H9 (cell line): ENCODE measurements around the gene RERE. TPM values are rescaled to one million over a fixed set of nuclear protein-coding genes. Genes with fewer than 3 reads are reported as not detected.

Experiments used
- DNase-seq: peaks from one replicate; pipeline ENCODE4 v3.0.0-alpha.2; 2017
- H2AFZ ChIP-seq: one replicate; pipeline ENCODE4 v1.6.1; 2013; ENCODE audit warnings: mild to moderate bottlenecking, low read length, control low read depth, moderate library complexity
- H2AK5ac ChIP-seq: 2 replicates; pipeline ENCODE4 v1.6.1; 2013; ENCODE audit warnings: low read length, control low read depth, mixed read lengths; ENCODE audit not compliant: insufficient read length
- H2BK120ac ChIP-seq: one replicate; pipeline ENCODE4 v1.6.1; 2013; ENCODE audit warnings: low read depth, mild to moderate bottlenecking, low read length, control low read depth, inconsistent platforms; ENCODE audit not compliant: poor library complexity, severe bottlenecking
- H2BK12ac ChIP-seq: 2 replicates; pipeline ENCODE4 v1.6.1; 2013; ENCODE audit warnings: low read length, control low read depth, mixed read lengths, low read depth; ENCODE audit not compliant: insufficient read length
- H2BK15ac ChIP-seq: 2 replicates; pipeline ENCODE4 v1.6.1; 2013; ENCODE audit warnings: low read depth, low read length, control low read depth
- H2BK20ac ChIP-seq: one replicate; pipeline ENCODE4 v1.6.1; 2013; ENCODE audit warnings: low read depth, mild to moderate bottlenecking, low read length, control low read depth, inconsistent platforms; ENCODE audit not compliant: poor library complexity, severe bottlenecking
- H2BK5ac ChIP-seq: 2 replicates; pipeline ENCODE4 v1.6.1; 2013; ENCODE audit warnings: low read length, control low read depth, mixed read lengths; ENCODE audit not compliant: insufficient read length
- H3K14ac ChIP-seq: 2 replicates; pipeline ENCODE4 v1.6.1; 2013; ENCODE audit warnings: low read length, control low read depth; ENCODE audit not compliant: insufficient read depth
- H3K18ac ChIP-seq: 2 replicates; pipeline ENCODE4 v1.6.1; 2013; ENCODE audit warnings: low read depth, mild to moderate bottlenecking, mixed read lengths, low read length, control low read depth; ENCODE audit not compliant: insufficient read length
- H3K23ac ChIP-seq: 2 replicates; pipeline ENCODE4 v1.6.1; 2013; ENCODE audit warnings: low read length, control low read depth, mixed read lengths, low read depth; ENCODE audit not compliant: insufficient read length
- H3K23me2 ChIP-seq: 2 replicates; pipeline ENCODE4 v1.6.1; 2013; ENCODE audit warnings: low read depth, mild to moderate bottlenecking, mixed read lengths, low read length, control low read depth; ENCODE audit not compliant: insufficient read length, poor library complexity, severe bottlenecking
- H3K27ac ChIP-seq: 2 replicates; pipeline ENCODE4 v1.5.1; 2013; ENCODE audit warnings: low read length, control low read depth, mixed read lengths, low read depth; ENCODE audit not compliant: insufficient read length
- H3K27me3 ChIP-seq: 2 replicates; pipeline ENCODE4 v1.6.1; 2013; ENCODE audit warnings: low read length, control low read depth, inconsistent platforms; ENCODE audit not compliant: insufficient read depth
- H3K4ac ChIP-seq: 2 replicates; pipeline ENCODE4 v1.6.1; 2013; ENCODE audit warnings: low read depth, mild to moderate bottlenecking, control low read depth, inconsistent platforms, low read length, moderate library complexity
- H3K4me1 ChIP-seq: 2 replicates; pipeline ENCODE4 v1.6.1; 2013; ENCODE audit warnings: low read length, control low read depth, inconsistent platforms; ENCODE audit not compliant: insufficient read depth
- H3K4me2 ChIP-seq: 2 replicates; pipeline ENCODE4 v1.6.1; 2013; ENCODE audit warnings: low read length, control low read depth, mixed read lengths; ENCODE audit not compliant: insufficient read length, insufficient read depth
- H3K56ac ChIP-seq: 2 replicates; pipeline ENCODE4 v1.6.1; 2013; ENCODE audit warnings: low read depth, mild to moderate bottlenecking, mixed read lengths, low read length, control low read depth; ENCODE audit not compliant: insufficient read length
- H3K79me1 ChIP-seq: 2 replicates; pipeline ENCODE4 v1.6.1; 2013; ENCODE audit warnings: low read depth, mild to moderate bottlenecking, moderate library complexity, low read length, control low read depth, inconsistent platforms; ENCODE audit not compliant: insufficient read depth, poor library complexity, severe bottlenecking
- H3K79me2 ChIP-seq: 2 replicates; pipeline ENCODE4 v1.6.1; 2013; ENCODE audit warnings: low read length, control low read depth, inconsistent platforms; ENCODE audit not compliant: insufficient read depth
- H3K9ac ChIP-seq: 2 replicates; pipeline ENCODE4 v1.6.1; 2013; ENCODE audit warnings: low read length, control low read depth, mixed read lengths; ENCODE audit not compliant: insufficient read length; ENCODE audit errors: extremely low read depth
- H3K9me3 ChIP-seq: one replicate; pipeline ENCODE4 v1.6.1; 2013; ENCODE audit warnings: low read depth, low read length, inconsistent platforms; ENCODE audit not compliant: control insufficient read depth
- H3T11ph ChIP-seq: one replicate; pipeline ENCODE4 v1.6.1; 2013; ENCODE audit warnings: mild to moderate bottlenecking, low read length, control low read depth, inconsistent platforms
- H4K20me1 ChIP-seq: one replicate; pipeline ENCODE4 v1.6.1; 2013; ENCODE audit not compliant: control insufficient read depth, insufficient read length, insufficient read depth
- H4K5ac ChIP-seq: 2 replicates; pipeline ENCODE4 v1.6.1; 2013; ENCODE audit warnings: low read depth, mild to moderate bottlenecking, mixed read lengths, low read length, control low read depth; ENCODE audit not compliant: insufficient read length
- H4K8ac ChIP-seq: replicated peaks from 2 replicates; pipeline ENCODE4 v1.6.1; 2013; ENCODE audit warnings: low read length, control low read depth, mixed read lengths, low read depth; ENCODE audit not compliant: insufficient read length
- H4K91ac ChIP-seq: 2 replicates; pipeline ENCODE4 v1.6.1; 2013; ENCODE audit warnings: low read depth, mild to moderate bottlenecking, moderate library complexity, mixed read lengths, low read length, control low read depth; ENCODE audit not compliant: insufficient read length
- H3K27ac Mint-ChIP-seq, 3 experiments: 2 replicates in 2 of 3; 3 replicates in 1 of 3; pipeline ENCODE4 v1.8.0; 2020 to 2021; ENCODE audit warnings: mixed read lengths in 3 of 3, mild to moderate bottlenecking in 1 of 3, moderate library complexity in 1 of 3
- H3K27me3 Mint-ChIP-seq: 2 replicates; pipeline ENCODE4 v1.8.0; 2021; ENCODE audit warnings: low read depth, mild to moderate bottlenecking, moderate library complexity, mixed read lengths
- H3K36me3 Mint-ChIP-seq, 3 experiments: 2 replicates in 2 of 3; 3 replicates in 1 of 3; pipeline ENCODE4 v1.8.0; 2020 to 2021; ENCODE audit warnings: low read depth in 3 of 3, mixed read lengths in 3 of 3; ENCODE audit not compliant: insufficient read depth in 1 of 3
- H3K4me1 Mint-ChIP-seq, 2 experiments: 2 replicates each; pipeline ENCODE4 v1.8.0; 2020; ENCODE audit warnings: mixed read lengths in 2 of 2
- H3K4me3 Mint-ChIP-seq, 2 experiments: 2 replicates in 1 of 2; 3 replicates in 1 of 2; pipeline ENCODE4 v1.8.0; 2020 to 2021; ENCODE audit warnings: mild to moderate bottlenecking in 2 of 2, mixed read lengths in 2 of 2, moderate library complexity in 1 of 2
- H3K9me3 Mint-ChIP-seq, 2 experiments: 2 replicates in 1 of 2; 3 replicates in 1 of 2; pipeline ENCODE4 v1.8.0; 2020; ENCODE audit warnings: mild to moderate bottlenecking in 2 of 2, mixed read lengths in 2 of 2, moderate library complexity in 1 of 2
- CTCF ChIP-seq: fragments of 200-600 bp; sonication (generic); conservative IDR thresholded peaks from 3 replicates; pipeline ENCODE4 v1.8.0; 2021; ENCODE audit warnings: antibody characterized with exemption, mild to moderate bottlenecking
- WGBS: extraction: QIAGEN DNeasy Blood & Tissue Kit; methylation state at CpG from one replicate; pipeline ENCODE4 v1.1.7; 2013; ENCODE audit warnings: missing lambda C conversion rate, low lambda C conversion rate, mixed read lengths; ENCODE audit not compliant: insufficient read length; ENCODE audit errors: extremely low coverage; 5-methylcytosine and 5-hydroxymethylcytosine counted together
- total RNA-seq: library from RNA; stranded (reverse); gene quantifications from 2 replicates; pipeline ENCODE4 v1.2.1, GENCODE V29; 2021

RERE gene
- total RNA-seq, 1 experiment from 2014 or later, result 103 TPM

GRCh38 chr1:8722366-8722765 is 95.1 kb downstream of the RERE start:
- Histone ChIP-seq H3K79me2 (peaks cover 1% of the 10 kb centered on the region; the same call in 1 of the 2 replicates), H3K27me3 (no peaks in the 10 kb centered on the region), H3K4me2 (no peak overlapping the region), H3T11ph (no peak overlapping the region), H3K4me1 (no peaks in the 10 kb centered on the region; the same call in 1 of the 2 replicates), H2BK15ac (no peak overlapping the region), H4K20me1 (no peaks in the 10 kb centered on the region), H3K18ac (no peak overlapping the region), H2BK5ac (no peak overlapping the region), H3K56ac (no peak overlapping the region), H3K23me2 (no peaks in the 10 kb centered on the region), H3K9ac (no peak overlapping the region), H3K14ac (no peak overlapping the region), H2BK12ac (no peak overlapping the region), H2AFZ (no peak overlapping the region), H3K23ac (no peak overlapping the region), H3K9me3 (no peaks in the 10 kb centered on the region), H4K91ac (no peak overlapping the region), H3K79me1 (peaks cover 8% of the 10 kb centered on the region), H2BK20ac (no peak overlapping the region), H2AK5ac (no peak overlapping the region), H4K8ac (no peak overlapping the region), H3K27ac (no peak overlapping the region), H2BK120ac (no peak overlapping the region), H3K4ac (no peak overlapping the region), H4K5ac (no peak overlapping the region)
- WGBS, result no CpG with 5 or more reads among the region's 3 CpGs
- no peaks in the 10 kb centered on the region for H3K9me3 Mint-ChIP-seq
- no peaks in the 10 kb centered on the region for H3K36me3 Mint-ChIP-seq
- H3K27me3 Mint-ChIP-seq, result no peaks in the 10 kb centered on the region
- H3K4me3 Mint-ChIP-seq, result no peak overlapping the region
- DNase-seq, result no peak
- H3K27ac Mint-ChIP-seq, result peak overlapping the region in 1 of 3 experiments; percentile 26; a peak in 2 of 7 replicates
- no peak for TF ChIP-seq CTCF
- peaks cover 32 to 36% of the 10 kb centered on the region in 2 experiments for H3K4me1 Mint-ChIP-seq
